Occipital lobe (tissue), 2 donors: ENCODE measurements around the gene SLC17A3. TPM values are rescaled to one million over a fixed set of nuclear protein-coding genes. Genes with fewer than 3 reads are reported as not detected.

Experiments used
- DNase-seq: peaks from one replicate; lab custom pipeline; 2025; lab: John Stamatoyannopoulos, UW
- total RNA-seq: library from RNA; depleted of rRNA; stranded (reverse); fragments of >200 nt; gene quantifications from one replicate; pipeline ENCODE4 v1.2.3, GENCODE V29; 2014

Gene SLC17A3
- total RNA-seq, 1 donor from 2014 or later, result not detected

- DNase-seq, result no peak
Measured at GRCh38 chr6:25835442-25836283, 38.4 kb downstream of the SLC17A3 start.

- DNase-seq, result no peak
Measured at GRCh38 chr6:25834950-25835349, 39.1 kb downstream of the SLC17A3 start.

- no peak for DNase-seq
Measured at GRCh38 chr6:25833136-25833535, 40.9 kb downstream of the SLC17A3 start.

- DNase-seq, result no peak
Measured at GRCh38 chr6:25832670-25833069, 41.4 kb downstream of the SLC17A3 start.

GRCh38 chr6:25832307-25832662 is 41.8 kb downstream of the SLC17A3 start:
- DNase-seq, result no peak

- no peak for DNase-seq
Measured at GRCh38 chr6:25831532-25832306, 42.3 kb downstream of the SLC17A3 start, which contains the start of gene SLC17A1. SLC17A1 (minus strand) TSS chr6:25832052; CDS start chr6:25830557, 1,495 bp downstream.

- no peak for DNase-seq
Measured at GRCh38 chr6:25830458-25830857, 43.6 kb downstream of the SLC17A3 start.

- DNase-seq, result no peak
Measured at GRCh38 chr6:25829375-25829774, 44.7 kb downstream of the SLC17A3 start.

- DNase-seq, result no peak
Measured at GRCh38 chr6:25821341-25821740, 52.7 kb downstream of the SLC17A3 start.

- no peak for DNase-seq
Measured at GRCh38 chr6:25816252-25816651, 57.8 kb downstream of the SLC17A3 start.

GRCh38 chr6:25815194-25815593 is 58.8 kb downstream of the SLC17A3 start:
- DNase-seq, result no peak

- DNase-seq, result no peak
Measured at GRCh38 chr6:25804804-25805203, 69.2 kb downstream of the SLC17A3 start.

- no peak for DNase-seq
Measured at GRCh38 chr6:25801436-25801835, 72.6 kb downstream of the SLC17A3 start.

Other genes with a start within 250 kb of the SLC17A3 start
- 14.3 TPM for gene SCGN, start 222.0 kb downstream of the SLC17A3 start, total RNA-seq
- gene SLC17A4, start 119.5 kb downstream of the SLC17A3 start, total RNA-seq, result not detected
- gene SLC17A1, start 42.2 kb downstream of the SLC17A3 start, total RNA-seq, result not detected
- not detected for gene SLC17A2, start 56.4 kb upstream of the SLC17A3 start, total RNA-seq
- 0.47 TPM for gene TRIM38, start 88.6 kb upstream of the SLC17A3 start, total RNA-seq
- gene HFE, start 213.2 kb upstream of the SLC17A3 start, total RNA-seq, result 1.1 TPM